Cardiac fibroblast (primary cell): ENCODE results near the gene TLE4.

Experiments
- DNase-seq, 2 donors: peaks; one replicate each; pipeline versions ENCODE4 v3.0.0 to v3.0.0-alpha.2; 2010; ENCODE audit warnings: low read depth in 2 of 2
- H3K4me3 ChIP-seq, 2 donors: replicated peaks in 1 of 2; 1 replicate in 1 of 2; 2 replicates in 1 of 2; pipeline ENCODE4 v1.5.1; 2011; ENCODE audit warnings: low read depth in 2 of 2, low read length in 2 of 2, mild to moderate bottlenecking in 2 of 2, moderate library complexity in 1 of 2
- CTCF ChIP-seq: IDR thresholded peaks from one replicate; pipeline ENCODE4 v1.5.1; 2011; ENCODE audit warnings: low read depth, mild to moderate bottlenecking, low read length, inconsistent platforms

Gene TLE4

GRCh38 chr9:79655551-79655950 is 83.8 kb downstream of the TLE4 start:
- TF ChIP-seq CTCF: no peak
- DNase-seq: no peak
- no peak overlapping the region for H3K4me3 ChIP-seq

- no peak for TF ChIP-seq CTCF
- DNase-seq: no peak
- no peak overlapping the region for H3K4me3 ChIP-seq
These were observed 84.4 kb downstream of the TLE4 start for GRCh38 chr9:79656169-79656568.

- DNase-seq: peak in 1 of 2 donors; percentile 37
- no peak overlapping the region for H3K4me3 ChIP-seq
- no peak for TF ChIP-seq CTCF
These were observed 86.1 kb downstream of the TLE4 start for GRCh38 chr9:79657891-79658290.

GRCh38 chr9:79658926-79659325 is 87.2 kb downstream of the TLE4 start:
- H3K4me3 ChIP-seq: no peak overlapping the region
- TF ChIP-seq CTCF: no peak
- DNase-seq: no peak

- no peak for DNase-seq
- no peak for TF ChIP-seq CTCF
These were observed 88.8 kb downstream of the TLE4 start for GRCh38 chr9:79660615-79661014.

GRCh38 chr9:79661279-79661678 is 89.5 kb downstream of the TLE4 start:
- TF ChIP-seq CTCF: no peak
- H3K4me3 ChIP-seq: no peak overlapping the region
- DNase-seq: peak in 1 of 2 donors; percentile 21

More at GRCh38 chr9:79660615-79661014, 88.8 kb downstream of the TLE4 start:
- no peak overlapping the region for H3K4me3 ChIP-seq

- no peak overlapping the region for H3K4me3 ChIP-seq
- no peak for TF ChIP-seq CTCF
- DNase-seq: no peak
These were observed 90.2 kb downstream of the TLE4 start for GRCh38 chr9:79661886-79662536.
